ENCODE results near the gene GPR39. TPM values are rescaled to one million over a fixed set of nuclear protein-coding genes. Genes with fewer than 3 reads are reported as not detected.

Gene GPR39
- total RNA-seq, 1 donor from 2014 or later = 0.20 TPM

- DNase-seq (ENCODE audit: low spot score) = no peak
- Mint-ChIP-seq H3K4me1 (ENCODE audit: low read depth) (no peaks in the 10 kb centered on the region), H3K36me3 (ENCODE audit: low read depth) (no peaks in the 10 kb centered on the region), H3K27ac (ENCODE audit: unreplicated experiment) (no peak overlapping the region), H3K4me3 (ENCODE audit: unreplicated experiment) (no peak overlapping the region), H3K27me3 (ENCODE audit: low read depth) (peaks cover 14% of the 10 kb centered on the region), H3K9me3 (ENCODE audit: low read depth) (peaks cover 3% of the 10 kb centered on the region)
- no peak for TF ChIP-seq CTCF (IDR thresholded peaks at IDR 0.05)
Measured at GRCh38 chr2:132593171-132593570, 176.6 kb downstream of the GPR39 start.

- H3K4me3 Mint-ChIP-seq (ENCODE audit: unreplicated experiment) = no peak overlapping the region
- H3K27me3 Mint-ChIP-seq (ENCODE audit: low read depth) = peaks cover 15% of the 10 kb centered on the region
- no peaks in the 10 kb centered on the region for H3K4me1 Mint-ChIP-seq (ENCODE audit: low read depth)
- H3K9me3 Mint-ChIP-seq (ENCODE audit: low read depth) = peaks cover 3% of the 10 kb centered on the region
- no peak for TF ChIP-seq CTCF (IDR thresholded peaks at IDR 0.05)
- H3K27ac Mint-ChIP-seq (ENCODE audit: unreplicated experiment) = no peak overlapping the region
- H3K36me3 Mint-ChIP-seq (ENCODE audit: low read depth) = no peaks in the 10 kb centered on the region
- no peak for DNase-seq (ENCODE audit: low spot score)
Measured at GRCh38 chr2:132595186-132595585, 178.6 kb downstream of the GPR39 start.

- DNase-seq (ENCODE audit: low spot score) = no peak
Measured at GRCh38 chr2:132595693-132596092, 179.1 kb downstream of the GPR39 start.

GRCh38 chr2:132597166-132597565 is 180.6 kb downstream of the GPR39 start:
- Mint-ChIP-seq H3K4me3 (ENCODE audit: unreplicated experiment) (no peak overlapping the region), H3K27ac (ENCODE audit: unreplicated experiment) (no peak overlapping the region), H3K36me3 (ENCODE audit: low read depth) (no peaks in the 10 kb centered on the region), H3K27me3 (ENCODE audit: low read depth) (peaks cover 23% of the 10 kb centered on the region), H3K9me3 (ENCODE audit: low read depth) (peaks cover 3% of the 10 kb centered on the region), H3K4me1 (ENCODE audit: low read depth) (no peaks in the 10 kb centered on the region)
- no peak for DNase-seq (ENCODE audit: low spot score)
- no peak for TF ChIP-seq CTCF (IDR thresholded peaks at IDR 0.05)

More at GRCh38 chr2:132595693-132596092, 179.1 kb downstream of the GPR39 start:
- Mint-ChIP-seq H3K36me3 (ENCODE audit: low read depth) (no peaks in the 10 kb centered on the region), H3K27me3 (ENCODE audit: low read depth) (peaks cover 17% of the 10 kb centered on the region), H3K4me3 (ENCODE audit: unreplicated experiment) (no peak overlapping the region), H3K27ac (ENCODE audit: unreplicated experiment) (no peak overlapping the region), H3K9me3 (ENCODE audit: low read depth) (peaks cover 3% of the 10 kb centered on the region), H3K4me1 (ENCODE audit: low read depth) (no peaks in the 10 kb centered on the region)
- TF ChIP-seq CTCF (IDR thresholded peaks at IDR 0.05) = no peak

- Mint-ChIP-seq H3K27ac (ENCODE audit: unreplicated experiment) (no peak overlapping the region), H3K27me3 (ENCODE audit: low read depth) (peaks cover 27% of the 10 kb centered on the region), H3K36me3 (ENCODE audit: low read depth) (no peaks in the 10 kb centered on the region), H3K9me3 (ENCODE audit: low read depth) (peaks cover 3% of the 10 kb centered on the region), H3K4me3 (ENCODE audit: unreplicated experiment) (no peak overlapping the region), H3K4me1 (ENCODE audit: low read depth) (no peaks in the 10 kb centered on the region)
- TF ChIP-seq CTCF (IDR thresholded peaks at IDR 0.05) = no peak
- no peak for DNase-seq (ENCODE audit: low spot score)
Measured at GRCh38 chr2:132597831-132598230, 181.2 kb downstream of the GPR39 start.
